Heart left ventricle (tissue), 16 donors: ENCODE measurements around the gene NR1D1. TPM values are rescaled to one million over a fixed set of nuclear protein-coding genes. Genes with fewer than 3 reads are reported as not detected.

Source experiments
- ATAC-seq, 4 donors: fragments of 200-7000 bp; cut with Tn5 transposase; one replicate each; pipeline ENCODE4 v1.9.1; 2020 to 2022; ENCODE audit warnings: moderate library complexity in 4 of 4, mild to moderate bottlenecking in 3 of 4, moderate number of reproducible peaks in 1 of 4
- DNase-seq, 5 donors: peaks; one replicate each; pipeline ENCODE4 v3.0.0-alpha.2; 2020
- H3K27ac ChIP-seq, 12 donors: fragments of 200-600 bp; sonication (generic) in 4 of 12; one replicate each; pipeline versions ENCODE4 v1.5.0 to v1.8.0; 2016 to 2022; ENCODE audit warnings: mild to moderate bottlenecking in 2 of 12
- H3K27me3 ChIP-seq, 9 donors: fragments of 200-600 bp; sonication (generic) in 2 of 9; one replicate each; pipeline versions ENCODE4 v1.5.1 to v1.8.0; 2016 to 2022; ENCODE audit warnings: mild to moderate bottlenecking in 3 of 9
- H3K36me3 ChIP-seq, 9 donors: fragments of 200-600 bp; sonication (generic) in 2 of 9; one replicate each; pipeline versions ENCODE4 v1.5.0 to v1.8.0; 2018 to 2022; ENCODE audit warnings: mild to moderate bottlenecking in 2 of 9
- H3K4me1 ChIP-seq, 12 donors: fragments of 200-600 bp; sonication (generic) in 4 of 12; one replicate each; pipeline versions ENCODE4 v1.5.0 to v1.8.0; 2016 to 2022; ENCODE audit warnings: mild to moderate bottlenecking in 3 of 12
- H3K4me3 ChIP-seq, 12 donors: fragments of 200-600 bp; sonication (generic) in 4 of 12; one replicate each; pipeline versions ENCODE4 v1.5.0 to v1.8.0; 2017 to 2022; ENCODE audit warnings: mild to moderate bottlenecking in 9 of 12, moderate library complexity in 4 of 12
- H3K9me3 ChIP-seq, 12 donors: fragments of 200-600 bp; sonication (generic) in 4 of 12; one replicate each; pipeline versions ENCODE4 v1.5.0 to v1.8.0; 2016 to 2022; ENCODE audit warnings: mild to moderate bottlenecking in 1 of 12
- POLR2A ChIP-seq, 2 donors: fragments of 450-650 bp; IDR thresholded peaks; one replicate each; pipeline ENCODE4 v1.6.1; 2017; ENCODE audit warnings: antibody characterized with exemption in 2 of 2, mild to moderate bottlenecking in 2 of 2, moderate library complexity in 2 of 2
- WGBS, 4 donors: extraction: QIAGEN DNeasy Blood & Tissue Kit in 2 of 4; methylation state at CpG; one replicate each; pipeline versions ENCODE4 v1.1.5 to v1.1.7; 2013 to 2018; 5-methylcytosine and 5-hydroxymethylcytosine counted together
- intact Hi-C, 10 donors: fragments of 100-400 bp; cut with DNase I; formaldehyde crosslinking; loops; one replicate each; pipeline versions ENCODE4 v1.11.1 to v1.14.2; 2022
- polyA plus RNA-seq, 2 donors: library from polyadenylated mRNA; stranded (reverse); fragments of 200-250 nt; gene quantifications; one replicate each; pipeline ENCODE4 v1.2.3, GENCODE V29; 2013
- total RNA-seq, 9 donors: library from RNA; depleted of rRNA in 2 of 9; stranded (reverse); fragments of >200 nt in 2 of 9; fragmentation: NEBNext Ultra II Directional in 3 of 9; extraction: Animal tissue kit (Norgen Biotek cat#: 25700) in 3 of 9; gene quantifications; one replicate each; pipeline versions ENCODE4 v1.1.0 to v1.2.4, GENCODE V29; 2016 to 2023
- TF ChIP-seq, protein P1 (sequence below), 12 donors: fragments of 200-600 bp; sonication (generic) in 4 of 12; IDR thresholded peaks; one replicate each; pipeline versions ENCODE4 v1.5.0 to v1.8.0; 2018 to 2022; ENCODE audit warnings: antibody characterized with exemption in 12 of 12, mild to moderate bottlenecking in 5 of 12
- donor health status: ischemic (EF 13 %, LVEDD 7.1; RV severe dilation, severe dysfunction).
- donor health status: healthy with polysubstance abuse.
- donor health status: DM: no; HTN: yes; CAD: no.
- donor health status: DM: no; HTN: no; CAD: no.
- donor health status: ischemic (EF 25% LVEDD 6.9; RV normal size, moderate dysfunction).
- donor health status: ischemic (EF 25% LVEDD 5.7; RV mildly dilated, moderate dysfunction).
- donor health status: healthy.
- donor health status: DM: yes; HTN: yes; CAD: no.
- donor health status: ischemic (EF 35%, LVEDD 5.7; RV mildly dilated, moderate dysfunction).
- donor health status: nonischemic (EF 11% LVEDD 7.7; RV severe dilation, severe dysfunction).
- donor health status: DM: yes; HTN: yes; CAD: no.
- donor health status: PGD.
- donor health status: ischemic (EF 29% LVEDD 5.4; RV normal size, mild dysfunction).
- donor health status: nonischemic (EF 23%, LVEDD 6.1; RV moderate dilation, normal function).

The NR1D1 gene
- total and polyA plus RNA-seq, 11 donors = 5.8 to 36.1 (median 20.2) TPM

DNA sequence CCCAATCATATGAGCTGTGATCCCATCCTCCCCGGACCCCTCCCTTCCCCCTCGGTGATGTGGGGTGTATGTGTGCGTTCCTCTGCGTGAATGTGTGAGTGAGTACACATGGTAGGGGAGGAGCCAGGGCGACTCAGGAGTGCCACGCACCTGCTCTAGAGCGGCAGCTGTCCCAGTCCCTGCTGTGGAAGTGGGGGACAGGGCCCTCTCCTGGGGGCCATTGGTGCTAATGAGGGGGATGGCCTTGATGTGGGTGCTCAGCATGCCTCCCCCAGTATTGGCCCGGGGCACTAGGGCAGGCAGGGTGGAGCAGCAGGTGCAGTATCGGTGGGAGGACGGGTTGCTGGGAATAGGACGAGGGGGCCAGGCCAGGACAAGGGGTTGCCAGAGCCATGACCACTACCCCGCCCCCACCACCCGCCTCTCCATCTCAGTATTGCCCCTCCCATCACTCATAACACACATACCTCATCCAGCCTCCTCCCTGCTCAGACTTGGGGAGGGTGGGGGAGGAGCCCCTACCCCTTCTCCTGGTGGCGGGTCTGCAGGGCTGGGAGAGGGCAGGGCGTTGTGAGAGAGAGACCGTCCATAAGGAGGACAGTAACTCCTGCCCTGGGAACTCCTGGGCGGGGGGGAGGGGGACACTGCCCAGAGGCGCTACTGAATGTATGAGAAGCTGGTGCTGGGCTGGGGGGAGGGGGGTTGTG, 8.5 kb downstream of the NR1D1 start:
- Histone ChIP-seq H3K4me1 (peaks cover under 1 to 76% (median 60%) of the 10 kb centered on the region in 12 donors), H3K4me3 (no peak overlapping the region), H3K9me3 (no peaks in the 10 kb centered on the region), H3K36me3 (peaks cover 0 to 89% (median 71%) of the 10 kb centered on the region in 9 donors), H3K27me3 (no peaks in the 10 kb centered on the region), H3K27ac (peak overlapping the region; percentile 12 to 100 (median 94))
- intact Hi-C loops = loop anchor here in 2 of 10 donors (5.0 to 10.0 kb wide), 2 partner anchors 65 to 77 kb away; partner anchors contain the start of gene CSF3 (in 1 of the 2)
- WGBS, 4 donors = 28 to 49% (median 36%) methylated on average over 13 to 18 of the region's 18 CpGs
- peak in 3 of 4 donors; percentile 1 to 36 (median 3) for ATAC-seq
- DNase-seq = peak in 3 of 5 donors; percentile 46 to 54 (median 54)
- TF ChIP-seq, protein P1, sequence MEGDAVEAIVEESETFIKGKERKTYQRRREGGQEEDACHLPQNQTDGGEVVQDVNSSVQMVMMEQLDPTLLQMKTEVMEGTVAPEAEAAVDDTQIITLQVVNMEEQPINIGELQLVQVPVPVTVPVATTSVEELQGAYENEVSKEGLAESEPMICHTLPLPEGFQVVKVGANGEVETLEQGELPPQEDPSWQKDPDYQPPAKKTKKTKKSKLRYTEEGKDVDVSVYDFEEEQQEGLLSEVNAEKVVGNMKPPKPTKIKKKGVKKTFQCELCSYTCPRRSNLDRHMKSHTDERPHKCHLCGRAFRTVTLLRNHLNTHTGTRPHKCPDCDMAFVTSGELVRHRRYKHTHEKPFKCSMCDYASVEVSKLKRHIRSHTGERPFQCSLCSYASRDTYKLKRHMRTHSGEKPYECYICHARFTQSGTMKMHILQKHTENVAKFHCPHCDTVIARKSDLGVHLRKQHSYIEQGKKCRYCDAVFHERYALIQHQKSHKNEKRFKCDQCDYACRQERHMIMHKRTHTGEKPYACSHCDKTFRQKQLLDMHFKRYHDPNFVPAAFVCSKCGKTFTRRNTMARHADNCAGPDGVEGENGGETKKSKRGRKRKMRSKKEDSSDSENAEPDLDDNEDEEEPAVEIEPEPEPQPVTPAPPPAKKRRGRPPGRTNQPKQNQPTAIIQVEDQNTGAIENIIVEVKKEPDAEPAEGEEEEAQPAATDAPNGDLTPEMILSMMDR (IDR thresholded peaks at IDR 0.05) = no peak
- no peak for TF ChIP-seq POLR2A (IDR thresholded peaks at IDR 0.05)

DNA sequence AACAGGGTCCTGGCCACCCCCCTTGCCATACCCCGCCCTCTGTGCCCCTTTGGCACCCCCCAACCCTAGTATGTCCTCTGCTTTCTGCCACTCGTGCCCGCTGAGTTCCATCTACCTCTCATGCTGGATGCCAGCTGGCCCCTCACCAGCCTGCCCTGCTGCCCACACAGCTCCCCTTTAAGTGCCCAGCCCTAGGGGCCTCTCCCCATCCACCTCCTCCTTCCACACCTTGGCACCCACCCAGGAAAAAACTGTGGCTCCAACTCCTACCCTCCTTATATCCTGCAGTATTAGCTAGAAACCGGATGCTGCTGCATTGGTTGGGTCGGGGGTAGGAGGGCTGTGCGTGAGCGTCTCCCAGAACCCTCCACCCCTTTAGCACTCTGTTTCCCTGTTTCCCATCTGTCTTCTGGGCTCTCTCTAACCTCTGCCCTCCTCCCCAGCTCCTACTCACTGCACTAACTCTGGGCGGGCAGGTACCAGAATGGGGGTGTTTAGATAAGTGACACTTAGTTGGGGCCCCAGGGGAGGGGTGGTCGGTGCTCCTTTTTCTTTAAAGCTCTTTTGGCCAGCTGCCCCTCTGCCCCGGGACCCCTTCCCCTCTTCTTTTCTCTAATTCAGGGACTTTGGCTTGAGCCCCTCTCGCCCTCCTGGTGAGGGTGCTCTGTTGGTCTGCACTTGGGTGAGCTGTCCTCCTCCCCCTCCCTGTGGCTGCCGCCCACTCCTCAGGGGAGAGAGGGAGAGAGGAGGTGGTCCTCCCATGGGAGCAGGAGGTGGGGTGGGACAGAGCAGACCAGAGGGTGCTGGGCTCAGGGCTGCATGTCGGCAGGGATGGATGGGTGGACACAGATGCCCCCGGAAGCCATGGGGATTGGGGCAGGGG, 9.9 kb downstream of the NR1D1 start:
- ATAC-seq = peak; percentile 11 to 37 (median 30)
- H3K36me3 ChIP-seq = peaks cover 0 to 89% (median 70%) of the 10 kb centered on the region in 9 donors

DNA sequence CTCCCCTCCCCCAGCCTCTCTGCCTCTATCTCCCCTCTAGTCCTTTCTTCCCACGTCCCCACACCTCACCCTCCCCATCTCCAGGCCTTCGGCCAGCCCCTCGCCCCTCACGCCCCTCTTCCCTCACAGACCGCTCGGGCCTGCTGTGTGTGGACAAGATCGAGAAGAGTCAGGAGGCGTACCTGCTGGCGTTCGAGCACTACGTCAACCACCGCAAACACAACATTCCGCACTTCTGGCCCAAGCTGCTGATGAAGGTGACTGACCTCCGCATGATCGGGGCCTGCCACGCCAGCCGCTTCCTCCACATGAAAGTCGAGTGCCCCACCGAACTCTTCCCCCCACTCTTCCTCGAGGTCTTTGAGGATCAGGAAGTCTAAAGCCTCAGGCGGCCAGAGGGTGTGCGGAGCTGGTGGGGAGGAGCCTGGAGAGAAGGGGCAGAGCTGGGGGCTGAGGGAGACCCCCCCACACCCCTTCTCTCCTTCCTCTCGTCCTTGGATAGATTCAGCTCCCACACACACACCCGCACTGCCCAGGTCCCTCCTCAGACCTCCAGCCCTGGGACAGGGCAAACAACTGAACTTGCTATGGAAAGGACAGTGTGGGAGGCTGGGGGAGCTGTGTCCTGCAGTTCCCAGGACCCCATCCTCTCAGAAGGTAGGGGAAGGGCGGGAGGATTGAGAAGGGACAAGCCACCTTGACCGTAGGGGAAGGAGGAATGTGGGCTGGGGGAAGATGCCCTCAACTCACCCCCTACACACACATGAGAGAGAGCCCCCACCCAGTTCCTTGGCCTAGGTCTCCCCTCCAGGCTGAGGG, 11.1 kb downstream of the NR1D1 start:
- TF ChIP-seq, protein P1 (IDR thresholded peaks at IDR 0.05) = no peak
- no peak for TF ChIP-seq POLR2A (IDR thresholded peaks at IDR 0.05)
- intact Hi-C loops = loop anchor here in 4 of 10 donors (5.0 to 10.0 kb wide), 3 partner anchors 52 to 77 kb away; no protein-coding TSS in a partner anchor
- Histone ChIP-seq H3K9me3 (no peaks in the 10 kb centered on the region), H3K27me3 (no peaks in the 10 kb centered on the region), H3K36me3 (peaks cover 0 to 89% (median 70%) of the 10 kb centered on the region in 9 donors), H3K4me3 (no peak overlapping the region), H3K4me1 (peaks cover 0 to 60% (median 42%) of the 10 kb centered on the region in 12 donors), H3K27ac (peak overlapping the region in 10 of 12 donors; percentile 46 to 100 (median 64))
- 79 to 83% (median 80%) methylated on average over 26 of the region's 26 CpGs for WGBS, 4 donors
- no peak for DNase-seq
- no peak for ATAC-seq

More for the DNA sequence above, 9.9 kb downstream of the NR1D1 start:
- WGBS, 4 donors = 39 to 53% (median 50%) methylated on average over 13 to 14 of the region's 14 CpGs
- no peaks in the 10 kb centered on the region for H3K27me3 ChIP-seq
- peaks cover 0 to 71% (median 53%) of the 10 kb centered on the region in 12 donors for H3K4me1 ChIP-seq
- peak in 4 of 5 donors; percentile 64 to 82 (median 72) for DNase-seq
- H3K9me3 ChIP-seq = no peaks in the 10 kb centered on the region
- no peak overlapping the region for H3K4me3 ChIP-seq
- intact Hi-C loops = loop anchor here in 2 of 10 donors (5.0 to 10.0 kb wide), 2 partner anchors 63 to 76 kb away; partner anchors contain the start of gene CSF3 (in 1 of the 2)
- peak overlapping the region in 11 of 12 donors; percentile 46 to 100 (median 64) for H3K27ac ChIP-seq
- no peak for TF ChIP-seq POLR2A (IDR thresholded peaks at IDR 0.05)
- TF ChIP-seq, protein P1 (IDR thresholded peaks at IDR 0.05) = no peak
